AML-193 (cell line): ENCODE data around the gene EIF4EBP2.

Experiments
- DNase-seq, 2 experiments: peaks; one replicate each; lab custom pipeline; 2025; lab: John Stamatoyannopoulos, UW

The EIF4EBP2 gene, protein sequence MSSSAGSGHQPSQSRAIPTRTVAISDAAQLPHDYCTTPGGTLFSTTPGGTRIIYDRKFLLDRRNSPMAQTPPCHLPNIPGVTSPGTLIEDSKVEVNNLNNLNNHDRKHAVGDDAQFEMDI

DNA sequence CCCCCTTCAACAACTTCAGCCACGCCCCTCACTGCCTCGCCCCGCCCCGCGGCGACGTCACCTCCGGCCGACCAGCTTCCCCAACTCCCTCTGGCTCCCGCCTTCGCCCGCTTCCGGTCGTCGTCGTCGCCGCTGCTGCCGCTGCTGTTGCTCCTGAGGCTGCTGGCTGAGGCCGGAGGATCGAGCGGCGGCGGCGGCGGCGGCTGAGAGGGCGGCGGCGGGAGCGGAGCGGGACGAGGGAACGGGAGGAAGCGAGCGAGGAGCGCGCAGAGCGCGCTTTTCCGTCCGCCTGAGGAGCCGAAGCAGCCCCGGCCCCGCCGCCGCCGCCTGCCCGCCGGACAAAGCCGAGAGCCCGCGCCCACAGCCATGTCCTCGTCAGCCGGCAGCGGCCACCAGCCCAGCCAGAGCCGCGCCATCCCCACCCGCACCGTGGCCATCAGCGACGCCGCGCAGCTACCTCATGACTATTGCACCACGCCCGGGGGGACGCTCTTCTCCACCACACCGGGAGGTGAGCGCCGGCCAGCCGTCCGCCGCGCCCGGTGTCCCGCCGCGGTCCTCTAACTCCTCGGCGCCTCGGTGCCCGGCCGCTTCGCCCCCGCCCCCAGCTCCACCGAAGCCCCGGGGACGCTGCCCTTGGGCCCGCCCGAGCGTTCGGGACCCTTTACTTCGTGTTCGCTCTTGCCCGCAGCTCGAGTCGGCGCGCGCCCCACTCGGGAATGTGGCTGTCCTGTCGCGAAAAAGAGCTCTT, at the start of gene EIF4EBP2:
Gene EIF4EBP2, plus strand, starts transcription at position 110 of the 751 bp plus-strand sequence. Its CDS starts 257 bp downstream, at position 367.
- DNase-seq, result peak; percentile 83 to 87

DNA sequence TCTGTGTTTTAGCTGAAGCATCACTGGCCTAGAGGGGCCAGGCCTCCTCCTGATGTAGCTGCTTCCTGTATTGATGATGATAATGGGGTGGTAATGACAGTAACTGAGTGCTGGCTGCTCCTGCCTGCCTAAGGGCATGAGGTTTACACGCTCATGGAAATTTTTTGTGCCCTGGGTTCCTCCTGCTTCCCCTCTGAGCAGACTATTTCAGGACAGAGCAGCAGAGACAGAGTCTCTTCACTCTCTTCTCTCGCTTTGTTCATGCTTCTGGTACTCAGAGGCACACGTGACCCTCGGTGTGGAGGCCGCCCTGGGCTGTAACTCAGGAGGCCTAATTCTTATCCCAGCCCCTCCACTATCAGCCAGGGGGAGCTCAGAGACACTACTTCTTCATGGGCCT, 49.4 kb upstream of the EIF4EBP2 start:
- DNase-seq, result no peak

DNA sequence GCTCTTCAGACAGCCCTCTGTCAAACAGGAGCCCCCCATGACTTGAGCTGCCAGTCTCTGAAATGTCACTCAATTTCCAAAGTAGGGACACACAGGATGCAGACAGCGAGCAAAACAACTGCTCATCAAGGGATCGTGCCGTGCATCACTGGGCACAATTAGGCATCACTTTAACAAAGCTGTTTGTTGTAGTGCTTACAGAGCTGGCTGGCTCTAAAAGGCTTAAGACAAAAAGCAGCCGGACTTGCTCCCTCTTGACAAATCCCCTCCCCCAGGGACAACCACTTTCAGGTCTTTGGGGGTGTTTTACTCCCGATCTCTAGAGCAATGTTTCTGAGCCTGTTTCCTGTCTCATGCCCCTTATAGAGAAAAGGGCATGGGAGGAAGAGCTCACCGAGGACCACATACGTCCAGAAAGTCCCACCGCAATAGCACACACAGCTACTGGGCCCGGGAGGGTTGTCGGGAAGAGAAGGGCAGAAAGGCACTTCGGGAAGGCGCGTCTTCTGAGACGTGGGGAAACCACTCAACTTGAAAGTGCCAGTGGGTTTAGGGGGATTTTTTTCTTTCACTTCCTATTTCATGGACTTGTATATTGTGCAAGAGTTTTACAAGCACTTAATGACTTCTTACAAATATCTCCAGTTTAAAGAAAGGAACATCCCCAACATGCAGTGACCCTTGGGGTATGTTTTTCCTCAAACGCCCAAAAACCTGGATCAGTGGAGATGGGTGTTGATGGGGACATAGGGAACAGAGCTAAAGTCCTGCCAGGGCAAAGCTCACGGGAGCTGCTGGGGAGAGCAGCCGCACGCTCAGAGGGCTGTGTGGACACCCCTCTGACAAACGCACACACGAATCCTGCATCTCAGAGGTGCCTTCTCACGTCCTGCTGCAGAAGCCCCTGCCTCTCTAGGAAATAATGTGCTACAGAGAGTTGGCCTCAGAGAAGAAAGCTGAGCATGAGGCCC, 48.6 kb upstream of the EIF4EBP2 start:
- peak; percentile 43 to 46 for DNase-seq

DNA sequence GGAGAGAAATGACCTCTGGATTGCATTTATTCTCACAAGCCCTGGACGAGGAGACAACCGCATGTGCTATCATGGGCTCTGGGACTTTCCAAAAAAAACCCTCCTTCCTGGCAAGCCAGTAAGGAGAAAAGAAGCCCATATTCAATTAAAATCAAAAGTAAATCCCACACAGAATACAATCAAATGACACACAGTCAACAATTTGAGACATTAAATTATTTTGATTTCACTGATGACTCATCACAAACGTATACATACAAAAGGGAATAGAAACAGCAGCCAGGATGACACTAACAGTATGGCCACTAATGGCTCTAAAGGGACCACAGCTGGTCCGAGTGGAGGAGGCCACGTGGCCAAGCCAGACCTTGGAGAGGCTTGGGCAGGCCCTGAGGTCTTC, 46.4 kb upstream of the EIF4EBP2 start:
- no peak for DNase-seq

DNA sequence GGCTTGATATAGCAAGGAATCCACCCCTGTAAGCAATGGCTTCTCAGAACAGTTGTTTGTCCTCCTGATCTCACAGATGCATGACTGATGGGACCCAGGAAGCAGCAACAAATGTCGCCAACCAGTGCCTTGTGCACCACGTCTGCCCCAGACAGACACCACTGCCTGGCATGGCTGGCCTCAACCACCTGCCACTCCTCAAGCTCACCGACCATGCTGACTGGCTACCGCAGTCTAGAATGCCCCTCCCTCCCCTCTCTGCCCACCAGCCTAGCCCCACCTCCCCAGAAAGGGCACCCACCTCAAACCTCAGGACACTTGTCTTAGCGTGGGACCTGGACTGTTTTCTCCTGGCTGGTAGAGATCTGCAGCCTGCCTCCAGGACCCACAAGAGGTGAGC, 45.5 kb upstream of the EIF4EBP2 start:
- DNase-seq, result no peak

DNA sequence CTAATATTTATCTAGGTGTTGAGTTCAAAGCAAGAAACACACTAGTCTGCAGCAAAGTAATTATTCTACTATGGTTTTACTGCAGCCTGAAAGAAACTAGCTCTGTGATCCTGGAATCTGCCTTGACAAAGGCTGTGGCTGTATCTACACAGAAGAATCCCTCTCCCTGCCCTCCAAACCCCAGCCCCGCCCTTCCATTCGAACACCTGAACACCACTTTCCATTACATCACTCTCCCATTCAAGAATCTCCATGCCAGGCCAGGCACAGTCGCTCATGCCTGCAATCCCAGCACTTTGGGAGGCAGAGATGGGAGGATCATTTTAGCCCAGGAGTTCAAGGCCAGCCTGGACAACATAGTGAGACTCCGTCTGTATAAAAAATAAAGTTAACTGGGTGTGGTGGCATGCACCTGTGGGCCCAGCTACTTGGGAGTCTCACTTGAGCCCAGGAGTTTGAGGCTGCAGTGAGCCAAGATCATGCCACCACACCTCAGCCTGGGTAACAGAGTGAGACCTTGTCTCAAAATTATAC, 44.9 kb upstream of the EIF4EBP2 start:
- DNase-seq, result no peak

DNA sequence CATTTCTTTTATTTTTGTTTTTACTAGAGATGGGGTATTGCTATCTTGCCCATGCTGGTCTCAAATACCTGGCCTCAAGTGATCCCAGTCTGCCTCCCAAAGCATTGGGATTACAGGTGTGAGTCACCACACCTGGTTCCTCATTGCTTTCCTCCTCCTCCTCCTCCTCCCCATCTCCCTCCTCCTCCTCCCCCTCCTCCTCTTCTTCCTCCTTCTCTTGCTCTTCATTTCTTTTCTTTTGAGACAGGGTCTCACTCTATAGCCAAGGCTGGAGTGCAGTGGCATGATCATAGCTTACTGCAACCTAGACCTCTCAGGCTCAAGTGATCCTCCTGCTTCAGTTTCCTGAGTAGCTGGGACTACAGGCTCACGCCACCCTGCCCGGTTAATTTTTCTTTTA, 43.7 kb upstream of the EIF4EBP2 start:
- no peak for DNase-seq

DNA sequence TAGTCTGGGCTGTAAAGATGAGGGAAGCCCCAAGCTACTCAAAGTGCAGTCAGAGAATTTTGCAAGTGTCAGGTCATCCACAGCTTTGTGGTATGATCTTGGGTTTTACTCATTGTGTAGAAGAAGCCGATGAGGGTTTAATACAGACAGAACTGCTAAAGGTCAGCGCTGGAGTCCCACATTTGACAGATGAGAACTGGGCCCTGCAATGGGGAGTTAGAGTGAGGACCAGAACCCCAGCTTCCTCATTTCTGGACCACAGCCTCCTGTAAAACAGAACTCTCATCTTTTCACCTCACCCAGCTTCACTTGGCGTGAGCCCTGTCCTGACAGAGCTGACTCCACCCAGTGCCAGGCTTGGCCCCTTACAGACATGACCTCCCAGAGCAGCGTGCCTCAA, 41.6 kb upstream of the EIF4EBP2 start:
- DNase-seq, result no peak

DNA sequence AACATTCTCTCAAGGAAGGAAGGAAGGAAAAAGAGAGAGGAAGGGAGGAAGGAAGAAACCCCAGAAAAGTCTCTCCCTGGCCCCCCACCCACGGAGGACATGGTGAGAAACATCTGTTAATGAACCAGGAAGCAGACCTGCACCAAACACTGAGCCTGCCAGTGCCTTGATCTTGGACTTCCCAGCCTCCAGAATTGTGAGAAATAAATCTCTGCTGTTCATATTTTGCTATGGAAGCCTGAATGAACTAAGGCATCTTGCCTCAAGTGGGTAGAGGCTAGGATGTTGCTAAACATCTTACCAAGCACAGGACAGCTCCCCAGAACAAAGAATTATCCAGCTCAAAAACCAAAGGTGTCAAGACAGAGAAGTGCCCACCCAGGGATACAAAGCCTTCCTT, 40.7 kb upstream of the EIF4EBP2 start:
- DNase-seq, result no peak

DNA sequence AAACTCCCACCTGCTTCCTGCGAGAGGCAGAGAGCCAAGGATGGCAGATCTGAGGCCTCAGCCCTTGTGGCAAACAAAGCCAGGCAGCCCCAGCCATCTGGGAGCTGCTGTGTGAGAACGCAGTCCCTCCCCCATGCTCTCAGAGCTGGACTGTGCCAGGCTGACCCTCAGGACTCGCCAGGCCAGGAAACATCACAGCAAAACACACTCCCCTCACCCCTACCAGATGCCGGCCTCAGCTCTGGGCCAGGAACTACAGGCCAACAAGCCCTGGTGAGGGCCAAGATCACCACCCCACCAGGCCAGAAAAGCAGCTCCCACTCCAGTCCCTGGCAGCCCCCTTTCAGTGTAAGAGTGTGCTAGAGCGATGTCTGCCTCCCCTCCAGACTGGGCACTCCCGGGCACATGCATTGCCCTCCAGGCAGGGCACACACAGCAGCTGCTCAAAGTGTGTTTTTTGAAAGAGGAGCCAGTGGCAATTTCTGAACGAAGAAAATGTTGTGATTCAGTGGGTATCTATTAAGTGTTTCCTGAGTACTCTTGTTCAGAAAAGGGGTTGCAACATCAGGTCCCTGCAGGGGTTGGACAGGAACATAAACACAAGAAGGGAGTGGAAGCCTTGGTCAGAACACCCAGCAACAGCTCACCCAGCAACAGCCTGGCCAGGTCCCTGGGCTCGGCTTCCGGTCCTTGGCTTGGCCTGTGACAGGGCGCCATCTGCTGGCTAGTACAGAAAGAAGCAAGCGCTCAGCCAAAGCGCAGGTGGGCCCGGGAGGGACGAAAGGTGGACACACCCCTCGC, 39.8 kb upstream of the EIF4EBP2 start:
- peak; percentile 94 to 95 for DNase-seq

DNA sequence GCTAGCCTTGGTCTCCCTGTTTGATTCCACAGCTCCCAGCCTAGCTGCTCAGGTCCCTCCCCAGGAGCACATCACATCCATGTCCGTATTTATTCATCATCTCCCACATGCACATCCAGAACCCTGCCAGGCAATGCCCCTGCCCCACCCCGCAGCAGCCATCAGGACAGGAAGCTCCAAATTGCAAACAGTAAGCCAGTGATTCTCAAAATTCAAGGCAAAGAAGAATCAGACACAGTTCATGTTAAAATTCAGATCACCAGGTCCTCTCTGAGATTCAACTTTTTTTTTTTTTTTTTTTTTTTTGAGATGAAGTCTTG, 39.2 kb upstream of the EIF4EBP2 start:
- DNase-seq, result no peak

DNA sequence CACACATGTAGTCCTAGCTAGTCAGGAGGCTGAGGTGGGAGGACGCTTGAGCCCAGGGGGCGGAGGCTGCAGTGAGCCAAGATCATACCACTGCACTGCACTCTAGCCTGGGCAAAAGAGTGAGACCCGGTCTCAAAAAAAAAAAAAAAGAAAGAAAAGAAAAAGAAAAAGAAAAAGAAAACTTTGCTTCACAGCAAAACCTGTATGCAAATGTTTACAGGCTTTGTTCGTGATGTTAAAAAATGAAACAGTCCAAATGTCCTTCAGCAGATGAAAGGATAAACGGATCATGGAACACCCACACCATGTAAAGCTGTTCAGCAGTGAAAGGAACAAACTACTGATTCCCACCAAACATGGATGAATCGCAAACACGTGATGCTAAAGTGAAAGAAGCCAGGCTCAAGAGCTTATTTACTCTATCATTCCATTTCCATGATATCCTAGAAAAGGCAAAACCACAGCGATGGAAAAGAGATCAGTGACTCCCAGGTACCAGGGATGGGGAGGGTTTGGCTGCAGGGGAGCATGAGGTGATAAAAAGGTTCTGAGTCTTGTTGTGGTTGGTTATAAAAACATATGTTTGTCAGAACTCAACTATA, 36.6 kb upstream of the EIF4EBP2 start:
- no peak for DNase-seq

DNA sequence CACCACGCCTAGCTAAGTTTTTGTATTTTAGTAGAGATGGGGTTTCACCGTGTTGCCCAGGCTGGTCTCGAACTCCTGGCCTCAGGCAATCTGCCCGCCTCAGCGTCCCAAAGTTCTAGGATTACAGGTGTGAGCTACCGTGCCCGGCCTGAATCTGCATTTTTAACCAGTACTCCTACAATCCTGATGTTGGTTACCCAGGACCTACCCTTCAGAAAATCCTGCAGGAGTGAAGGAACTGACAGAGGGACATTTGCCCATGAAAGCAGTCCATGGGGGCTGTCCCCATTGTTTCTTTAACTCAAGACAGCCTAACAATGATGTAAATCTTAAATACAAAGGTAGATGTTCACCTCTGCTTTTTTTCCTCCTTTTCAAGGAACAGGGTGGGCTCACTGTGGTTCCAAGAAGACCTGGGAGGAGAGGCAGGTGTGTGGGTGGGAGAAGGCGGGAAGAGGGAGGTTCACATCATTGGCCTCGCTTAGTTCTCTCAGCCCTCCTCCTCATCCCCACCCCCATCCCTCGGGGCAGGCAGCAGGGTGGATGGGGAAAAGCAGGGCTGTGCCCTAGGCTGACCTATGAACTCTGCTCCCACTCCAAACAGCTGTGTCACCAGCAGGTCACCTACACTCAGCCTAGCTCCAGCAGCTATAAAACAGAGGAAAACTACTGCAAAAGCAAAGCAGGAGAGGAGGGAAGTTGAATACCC, 35.0 kb upstream of the EIF4EBP2 start:
- DNase-seq, result no peak

DNA sequence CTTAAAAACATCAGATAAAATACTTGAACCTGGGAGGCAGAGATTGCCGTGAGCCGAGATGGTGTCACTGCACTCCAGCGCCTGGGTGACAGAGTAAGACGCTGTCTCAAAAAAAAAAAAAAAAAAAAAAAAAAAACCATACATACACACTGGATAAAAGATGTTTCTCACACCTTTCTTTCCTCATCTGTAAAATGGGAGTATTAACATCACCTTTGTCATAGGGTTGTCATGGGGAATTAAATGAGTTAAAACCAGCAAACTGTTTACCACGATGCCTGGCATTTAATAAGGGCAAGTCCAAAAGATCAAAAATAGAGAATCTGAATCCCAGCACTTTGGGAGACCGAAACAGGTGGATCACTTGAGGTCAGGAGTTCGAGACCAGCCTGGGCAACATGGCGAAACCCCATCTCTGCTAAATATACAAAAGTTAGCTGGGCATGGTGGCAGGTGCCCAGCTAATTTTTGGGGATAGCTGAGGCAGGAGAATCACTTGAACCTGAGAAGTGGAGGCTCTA, 34.4 kb upstream of the EIF4EBP2 start:
- no peak for DNase-seq

DNA sequence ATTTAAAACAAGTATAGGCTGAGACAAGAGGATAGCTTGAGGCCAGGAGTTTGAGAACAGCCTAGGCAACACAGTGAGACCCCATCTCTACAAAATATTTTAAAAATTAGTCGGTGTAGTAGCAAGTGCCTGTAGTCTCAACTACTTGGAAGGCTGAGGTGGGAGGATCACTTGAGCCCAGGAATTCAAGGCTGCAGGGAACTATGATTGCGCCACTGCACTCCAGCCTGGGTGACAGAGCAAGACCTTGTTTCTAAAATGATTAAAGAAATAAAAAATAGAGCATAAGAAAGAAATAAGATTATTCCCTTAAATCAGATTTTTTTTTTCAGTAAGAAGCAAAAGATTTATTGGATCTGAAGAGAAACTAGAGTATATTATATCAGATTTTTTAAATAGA, 33.2 kb upstream of the EIF4EBP2 start:
- no peak for DNase-seq

DNA sequence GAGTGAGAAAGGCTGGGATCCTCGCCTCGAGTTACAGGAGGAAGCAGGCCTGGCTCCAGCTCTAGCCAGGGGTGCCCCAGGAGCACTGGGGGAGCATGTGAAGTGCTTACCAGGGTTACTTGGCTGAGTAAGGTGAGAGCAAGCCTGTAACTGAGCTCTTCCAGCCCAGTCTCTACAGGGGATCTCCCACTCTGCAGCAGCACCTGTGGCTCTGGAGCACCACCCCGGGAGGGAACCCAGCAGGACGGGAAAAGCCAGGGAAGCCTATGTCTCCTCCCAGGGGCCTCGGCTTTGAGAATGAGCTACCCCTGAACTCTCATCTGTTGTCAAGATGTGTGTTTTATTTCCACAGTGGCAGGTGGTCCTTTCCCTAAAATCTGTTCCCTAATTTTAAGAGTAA, 32.1 kb upstream of the EIF4EBP2 start:
- no peak for DNase-seq

DNA sequence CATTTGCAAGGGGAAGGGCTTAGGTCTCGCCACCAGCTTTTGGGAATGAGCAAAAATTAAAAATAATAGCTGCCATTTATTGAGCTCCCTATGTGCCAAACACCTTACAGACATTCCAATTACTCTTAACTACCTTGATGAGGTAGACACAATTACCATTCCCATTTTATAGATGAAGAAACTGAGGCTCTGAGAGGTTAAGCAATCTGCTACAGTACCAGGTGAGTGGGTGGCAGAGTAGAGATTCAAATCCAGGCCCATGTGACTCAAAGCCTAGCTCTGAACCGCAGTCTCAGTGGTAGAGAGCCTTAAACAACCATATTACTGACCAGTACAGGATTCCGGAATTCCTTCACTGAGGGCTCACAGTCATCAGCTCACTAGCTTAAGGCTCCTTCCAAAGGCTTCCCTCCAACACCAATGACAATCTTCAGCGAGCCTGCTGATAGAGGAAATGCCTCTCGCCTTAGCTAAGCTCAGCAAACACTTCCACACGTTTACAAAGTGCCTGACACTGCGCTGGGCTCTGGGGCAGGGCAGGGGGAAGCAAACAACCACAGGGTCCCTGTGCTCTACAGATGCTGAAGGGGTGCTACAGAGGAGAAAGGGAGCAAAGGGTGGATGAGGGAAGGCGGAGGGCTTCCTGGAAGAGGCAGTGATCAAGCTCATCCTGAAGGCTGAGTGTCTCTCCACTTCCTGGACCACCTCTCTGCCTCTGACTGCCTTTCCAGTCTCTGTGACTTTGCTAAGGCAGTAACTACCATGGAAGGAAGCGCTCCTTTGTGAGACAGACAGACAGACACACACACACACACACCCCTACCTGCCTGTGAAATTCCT, 28.9 kb upstream of the EIF4EBP2 start:
- DNase-seq, result no peak

DNA sequence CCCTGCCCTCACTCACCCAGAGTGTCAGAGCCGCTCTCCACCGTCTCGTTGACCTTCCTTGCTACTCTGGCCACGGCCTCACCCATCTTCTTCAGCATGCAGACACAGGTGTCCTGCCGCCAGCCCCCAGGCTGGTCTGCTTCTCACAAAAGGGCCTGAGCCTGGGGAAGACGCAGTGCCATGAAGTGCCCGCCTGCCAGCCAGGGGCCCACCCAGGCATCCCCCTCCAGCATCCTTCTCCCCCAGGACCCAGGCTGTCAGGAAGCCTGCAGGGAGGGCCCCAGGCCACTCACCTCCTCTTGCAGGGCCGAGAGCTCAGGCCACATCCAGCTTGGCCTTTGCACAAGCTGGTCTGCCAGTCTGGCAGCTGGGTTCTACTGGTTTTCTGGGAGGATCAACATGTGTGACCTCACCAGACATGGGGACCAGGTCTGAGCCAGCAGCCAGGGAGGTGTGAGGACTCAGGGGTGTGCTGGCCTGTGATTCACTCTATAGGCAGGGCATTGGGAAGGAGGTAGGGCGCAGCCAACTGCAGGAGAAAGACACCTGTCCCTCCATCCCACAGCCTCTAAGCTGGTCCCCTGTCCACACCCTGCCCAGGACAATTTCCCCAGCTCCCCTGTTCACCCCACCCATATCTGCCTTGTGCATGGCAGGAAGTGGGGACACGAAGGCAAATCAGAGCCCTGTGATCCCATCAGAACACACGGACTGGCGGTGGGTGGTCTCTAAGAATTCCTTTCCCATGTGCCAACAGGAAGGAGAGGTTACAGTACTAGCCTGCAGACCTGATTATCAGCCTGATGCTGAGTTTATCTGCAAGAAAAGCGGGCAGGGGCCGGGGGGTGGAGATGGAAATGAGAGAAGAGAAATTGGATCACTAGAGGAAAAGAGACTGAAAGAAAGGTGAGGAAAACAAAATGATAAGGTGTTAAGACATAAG, 27.2 kb upstream of the EIF4EBP2 start:
- DNase-seq, result no peak

DNA sequence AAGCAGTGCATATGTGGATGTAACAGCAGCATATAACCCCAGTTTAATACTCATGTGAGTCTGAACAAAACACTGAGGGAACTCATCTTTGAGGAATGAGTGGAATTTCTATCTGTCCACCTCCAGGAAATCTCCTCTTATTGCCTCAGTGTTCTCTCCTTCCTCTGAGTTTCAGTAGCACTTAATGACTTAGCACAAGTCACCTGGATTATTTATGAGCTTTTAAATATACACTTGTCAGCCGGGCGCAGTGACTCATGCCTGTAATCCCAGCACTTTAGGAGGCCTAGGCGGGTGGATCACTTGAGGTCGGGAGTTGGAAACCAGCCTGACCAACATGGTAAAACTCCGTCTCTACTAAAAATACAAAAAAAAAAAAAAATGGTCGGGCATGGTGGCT, 25.8 kb upstream of the EIF4EBP2 start:
- DNase-seq, result no peak
